HepG2 (cell line): ENCODE results near the gene COX7A2L.

Experiments used
- CTCF ChIP-seq: sonication (generic); formaldehyde crosslinking; IDR thresholded peaks from 2 replicates; pipeline ENCODE4 v1.5.0; 2020; ENCODE audit warnings: mild to moderate bottlenecking, missing genetic modification reagents, moderate library complexity
- KLF11 ChIP-seq: IDR thresholded peaks from 2 replicates; pipeline ENCODE4 v1.6.1; 2016; ENCODE audit warnings: missing compliant biosample characterization
- POLR2AphosphoS5 ChIP-seq: IDR thresholded peaks from 2 replicates; pipeline ENCODE4 v1.6.1; 2012; ENCODE audit warnings: low read depth, low read length
- RBFOX2 ChIP-seq: fragments of 200-400 bp; formaldehyde crosslinking; IDR thresholded peaks from 2 replicates; pipeline ENCODE4 v1.6.1; 2017; ENCODE audit warnings: low read depth, mild to moderate bottlenecking, low read length
- ZNF510 ChIP-seq: sonication (generic); formaldehyde crosslinking; IDR thresholded peaks from 2 replicates; pipeline ENCODE4 v1.4.0; 2020; ENCODE audit warnings: low read depth, mild to moderate bottlenecking, missing genetic modification reagents
- TF ChIP-seq, protein P1 (sequence below): sonication (generic); formaldehyde crosslinking; IDR thresholded peaks from 2 replicates; pipeline ENCODE4 v1.4.0; 2020; ENCODE audit warnings: missing genetic modification reagents

GRCh38 chr2:42329736-42330135 is 31.3 kb downstream of the COX7A2L start:
- TF ChIP-seq ZNF510 (CRISPR knock-in tag) (no peak), CTCF (CRISPR knock-in tag) (no peak), RBFOX2 (no peak), KLF11 (CRISPR knock-in tag) (no peak), POLR2AphosphoS5 (0 out of 2 replicates have a peak, but pooled peaks have one; percentile 23)
- TF ChIP-seq, protein P1, sequence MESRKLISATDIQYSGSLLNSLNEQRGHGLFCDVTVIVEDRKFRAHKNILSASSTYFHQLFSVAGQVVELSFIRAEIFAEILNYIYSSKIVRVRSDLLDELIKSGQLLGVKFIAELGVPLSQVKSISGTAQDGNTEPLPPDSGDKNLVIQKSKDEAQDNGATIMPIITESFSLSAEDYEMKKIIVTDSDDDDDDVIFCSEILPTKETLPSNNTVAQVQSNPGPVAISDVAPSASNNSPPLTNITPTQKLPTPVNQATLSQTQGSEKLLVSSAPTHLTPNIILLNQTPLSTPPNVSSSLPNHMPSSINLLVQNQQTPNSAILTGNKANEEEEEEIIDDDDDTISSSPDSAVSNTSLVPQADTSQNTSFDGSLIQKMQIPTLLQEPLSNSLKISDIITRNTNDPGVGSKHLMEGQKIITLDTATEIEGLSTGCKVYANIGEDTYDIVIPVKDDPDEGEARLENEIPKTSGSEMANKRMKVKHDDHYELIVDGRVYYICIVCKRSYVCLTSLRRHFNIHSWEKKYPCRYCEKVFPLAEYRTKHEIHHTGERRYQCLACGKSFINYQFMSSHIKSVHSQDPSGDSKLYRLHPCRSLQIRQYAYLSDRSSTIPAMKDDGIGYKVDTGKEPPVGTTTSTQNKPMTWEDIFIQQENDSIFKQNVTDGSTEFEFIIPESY (CRISPR knock-in tag), result no peak
